DMS153 treated with DMSO at 0.1 percent for 48 hours (cell line): ENCODE results near the gene PRPS2.
A peak's percentile ranks its signal among the peaks of the same experiment; 100 is the strongest.

ENCODE experiments used
- DNase-seq: peaks from one replicate; lab custom pipeline; 2025; ENCODE audit not compliant: unreplicated experiment; lab: John Stamatoyannopoulos, UW

PRPS2 gene

GRCh38 chrX:12791257-12792228 lies at the start of gene PRPS2:
Gene PRPS2, plus strand, starts transcription at chrX:12791412. Its CDS starts 86 bp downstream, at chrX:12791498.
- peak; percentile 22 for DNase-seq

GRCh38 chrX:12741416-12741815 lies 49.8 kb upstream of the PRPS2 start:
- no peak for DNase-seq

GRCh38 chrX:12747433-12747832 lies 43.8 kb upstream of the PRPS2 start:
- no peak for DNase-seq

GRCh38 chrX:12751887-12752286 lies 39.3 kb upstream of the PRPS2 start:
- no peak for DNase-seq

- no peak for DNase-seq
Measured at GRCh38 chrX:12753366-12753765, 37.8 kb upstream of the PRPS2 start.

GRCh38 chrX:12758291-12758690 lies 32.9 kb upstream of the PRPS2 start:
- DNase-seq = no peak

- no peak for DNase-seq
Measured at GRCh38 chrX:12767856-12768255, 23.4 kb upstream of the PRPS2 start.

- no peak for DNase-seq
Measured at GRCh38 chrX:12768491-12768890, 22.7 kb upstream of the PRPS2 start.

- DNase-seq = no peak
Measured at GRCh38 chrX:12770440-12770839, 20.8 kb upstream of the PRPS2 start.

GRCh38 chrX:12771445-12772069 lies 19.7 kb upstream of the PRPS2 start:
- no peak for DNase-seq

GRCh38 chrX:12777670-12778069 lies 13.5 kb upstream of the PRPS2 start:
- no peak for DNase-seq

GRCh38 chrX:12779534-12779933 lies 11.7 kb upstream of the PRPS2 start:
- DNase-seq = no peak

GRCh38 chrX:12788645-12789044 lies 2.6 kb upstream of the PRPS2 start:
- DNase-seq = no peak

GRCh38 chrX:12789976-12790375 lies 1.2 kb upstream of the PRPS2 start:
- DNase-seq = no peak

GRCh38 chrX:12790885-12791256 lies 341 bp upstream of the PRPS2 start:
- DNase-seq = no peak

- no peak for DNase-seq
Measured at GRCh38 chrX:12792711-12793110, 1.5 kb downstream of the PRPS2 start.

GRCh38 chrX:12794654-12795053 lies 3.4 kb downstream of the PRPS2 start:
- DNase-seq = no peak

- no peak for DNase-seq
Measured at GRCh38 chrX:12798601-12799000, 7.4 kb downstream of the PRPS2 start.

- DNase-seq = no peak
Measured at GRCh38 chrX:12799118-12799517, 7.9 kb downstream of the PRPS2 start.

GRCh38 chrX:12802741-12803140 lies 11.5 kb downstream of the PRPS2 start:
- no peak for DNase-seq

- no peak for DNase-seq
Measured at GRCh38 chrX:12804655-12805054, 13.4 kb downstream of the PRPS2 start.

- no peak for DNase-seq
Measured at GRCh38 chrX:12805333-12805732, 14.1 kb downstream of the PRPS2 start.
